NB4 (cell line): ENCODE measurements around the gene TXLNB.

Experiments
- POLR2A ChIP-seq: IDR thresholded peaks from 2 replicates; pipeline ENCODE4 v1.6.1; 2011; ENCODE audit warnings: mild to moderate bottlenecking; ENCODE audit not compliant: insufficient read length; ENCODE audit errors: extremely low read depth
- TF ChIP-seq, protein P1 (sequence below): IDR thresholded peaks from one replicate; pipeline ENCODE4 v1.5.1; 2012; ENCODE audit warnings: low read depth, low read length
- TF ChIP-seq, protein P2 (sequence below): IDR thresholded peaks from 2 replicates; pipeline ENCODE4 v1.6.1; 2011; ENCODE audit warnings: low read depth, low read length

DNA sequence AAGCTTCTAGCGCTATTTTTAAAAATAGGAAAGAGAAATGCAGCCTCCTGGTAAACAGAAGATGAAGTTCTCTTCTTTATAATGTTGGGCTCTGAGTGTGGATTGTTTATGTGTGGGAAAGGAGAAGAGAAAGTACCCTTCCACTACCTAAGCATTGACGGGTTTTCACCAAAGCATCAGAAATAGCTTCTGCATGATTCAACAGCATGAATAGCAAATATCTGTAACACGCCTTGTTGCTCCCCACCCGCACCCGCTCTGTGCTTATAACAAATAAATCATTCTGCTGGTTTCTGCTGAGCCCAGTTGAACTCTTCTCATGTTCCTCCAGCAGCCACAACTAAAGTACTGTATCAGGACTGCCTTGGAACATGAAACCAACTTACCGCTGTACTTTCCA is 20.7 kb downstream of the TXLNB start:
- TF ChIP-seq, protein P1, sequence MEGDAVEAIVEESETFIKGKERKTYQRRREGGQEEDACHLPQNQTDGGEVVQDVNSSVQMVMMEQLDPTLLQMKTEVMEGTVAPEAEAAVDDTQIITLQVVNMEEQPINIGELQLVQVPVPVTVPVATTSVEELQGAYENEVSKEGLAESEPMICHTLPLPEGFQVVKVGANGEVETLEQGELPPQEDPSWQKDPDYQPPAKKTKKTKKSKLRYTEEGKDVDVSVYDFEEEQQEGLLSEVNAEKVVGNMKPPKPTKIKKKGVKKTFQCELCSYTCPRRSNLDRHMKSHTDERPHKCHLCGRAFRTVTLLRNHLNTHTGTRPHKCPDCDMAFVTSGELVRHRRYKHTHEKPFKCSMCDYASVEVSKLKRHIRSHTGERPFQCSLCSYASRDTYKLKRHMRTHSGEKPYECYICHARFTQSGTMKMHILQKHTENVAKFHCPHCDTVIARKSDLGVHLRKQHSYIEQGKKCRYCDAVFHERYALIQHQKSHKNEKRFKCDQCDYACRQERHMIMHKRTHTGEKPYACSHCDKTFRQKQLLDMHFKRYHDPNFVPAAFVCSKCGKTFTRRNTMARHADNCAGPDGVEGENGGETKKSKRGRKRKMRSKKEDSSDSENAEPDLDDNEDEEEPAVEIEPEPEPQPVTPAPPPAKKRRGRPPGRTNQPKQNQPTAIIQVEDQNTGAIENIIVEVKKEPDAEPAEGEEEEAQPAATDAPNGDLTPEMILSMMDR = no peak
- no peak for TF ChIP-seq POLR2A
- TF ChIP-seq, protein P2, sequence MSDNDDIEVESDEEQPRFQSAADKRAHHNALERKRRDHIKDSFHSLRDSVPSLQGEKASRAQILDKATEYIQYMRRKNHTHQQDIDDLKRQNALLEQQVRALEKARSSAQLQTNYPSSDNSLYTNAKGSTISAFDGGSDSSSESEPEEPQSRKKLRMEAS = no peak
